ENCODE data around the gene GSX2. TPM values are rescaled to one million over a fixed set of nuclear protein-coding genes. Genes with fewer than 3 reads are reported as not detected.

The GSX2 gene
- total and polyA plus RNA-seq, 2 of the 13 experiments (the other 11 are each of a cell fraction or from before 2014, with no cell fraction given) = not detected

- no peak for DNase-seq (ENCODE audit: low spot score)
- H3K27ac ChIP-seq (ENCODE audit: extremely low read length, insufficient read depth, low read length) = no peak overlapping the region
- no peaks in the 10 kb centered on the region for H3K36me3 ChIP-seq (replicated peaks in 1 of 2; ENCODE audit: control insufficient read depth in 1 of 2, insufficient read depth in 2 of 2, low read length in 2 of 2)
- H3K4me2 ChIP-seq (ENCODE audit: low read depth, low read length) = no peak overlapping the region
- no peak overlapping the region for H3K4me3 ChIP-seq (replicated peaks in 1 of 3; ENCODE audit: insufficient read depth in 1 of 3, low read depth in 2 of 3, low read length in 3 of 3)
- in situ Hi-C loops (cut with HindIII; ENCODE audit: extremely low pct_ligation_motif_present, low pct_unique_long_range_greater_than_20kb) = no loop called here
- no peaks in the 10 kb centered on the region for H4K20me1 ChIP-seq (ENCODE audit: insufficient read depth, low read length)
- no peak for FAIRE-seq
- CTCF ChIA-PET (ENCODE audit: low intra/inter-chr PET ratio, low total read pairs) = no interaction called here
- H3K79me2 ChIP-seq (ENCODE audit: insufficient read depth, low read length) = no peaks in the 10 kb centered on the region
- no peak overlapping the region for H2AFZ ChIP-seq (ENCODE audit: low read length)
- no peak for TF ChIP-seq ATF7-NPFF (CRISPR knock-in tag; IDR thresholded peaks at IDR 0.05; ENCODE audit: low read depth)
- TF ChIP-seq CEBPB (IDR thresholded peaks at IDR 0.05; ENCODE audit: borderline replicate concordance, low read depth, low read length) = 0 out of 2 replicates have a peak, but pooled peaks have one; percentile 10
- no peak overlapping the region for H3K9ac ChIP-seq (ENCODE audit: insufficient read depth, low read depth, low read length)
- H3K27me3 ChIP-seq (ENCODE audit: control insufficient read depth in 1 of 2, insufficient read depth in 2 of 2, low read length in 2 of 2) = no peaks in the 10 kb centered on the region
- no peak for ATAC-seq
- POLR2A ChIA-PET = no interaction called here
- no peaks in the 10 kb centered on the region for H3K9me3 ChIP-seq (ENCODE audit: low read length)
- intact Hi-C loops (cut with micrococcal nuclease; ENCODE audit: unreplicated experiment) = no loop called here
- no peaks in the 10 kb centered on the region for H3K4me1 ChIP-seq (ENCODE audit: insufficient read depth, low read length)
- BruUV-seq (replicated peaks) = no TSS peak
These were observed 20.6 kb downstream of the GSX2 start for GRCh38 chr4:54120518-54120917.

- Histone ChIP-seq H3K27me3 (ENCODE audit: control insufficient read depth in 1 of 2, insufficient read depth in 2 of 2, low read length in 2 of 2) (no peaks in the 10 kb centered on the region), H3K4me2 (ENCODE audit: low read depth, low read length) (no peak overlapping the region), H3K9me3 (ENCODE audit: low read length) (peaks cover 5% of the 10 kb centered on the region; the same call in 1 of the 2 replicates), H3K4me3 (replicated peaks in 1 of 3; ENCODE audit: insufficient read depth in 1 of 3, low read depth in 2 of 3, low read length in 3 of 3) (no peak overlapping the region), H3K27ac (ENCODE audit: extremely low read length, insufficient read depth, low read length) (no peak overlapping the region), H3K79me2 (ENCODE audit: insufficient read depth, low read length) (no peaks in the 10 kb centered on the region), H3K9ac (ENCODE audit: insufficient read depth, low read depth, low read length) (no peak overlapping the region), H3K36me3 (replicated peaks in 1 of 2; ENCODE audit: control insufficient read depth in 1 of 2, insufficient read depth in 2 of 2, low read length in 2 of 2) (no peaks in the 10 kb centered on the region), H3K4me1 (ENCODE audit: insufficient read depth, low read length) (no peaks in the 10 kb centered on the region), H2AFZ (ENCODE audit: low read length) (no peak overlapping the region), H4K20me1 (ENCODE audit: insufficient read depth, low read length) (no peaks in the 10 kb centered on the region)
- in situ Hi-C loops (cut with HindIII; ENCODE audit: extremely low pct_ligation_motif_present, low pct_unique_long_range_greater_than_20kb) (no loop called here), intact Hi-C loops (cut with micrococcal nuclease; ENCODE audit: unreplicated experiment) (no loop called here)
- FAIRE-seq (no peak), DNase-seq (ENCODE audit: low spot score) (no peak), ATAC-seq (no peak)
- CTCF ChIA-PET (ENCODE audit: low intra/inter-chr PET ratio, low total read pairs) = no interaction called here
- no TSS peak for BruUV-seq (replicated peaks)
- POLR2A ChIA-PET = no interaction called here
- 96% methylated on average over 1 of the region's 1 CpG for WGBS (ENCODE audit: low lambda C conversion rate)
- TF ChIP-seq MIXL1 (CRISPR knock-in tag; IDR thresholded peaks at IDR 0.05) = no peak
- TF ChIP-seq CAMTA2 (CRISPR knock-in tag; IDR thresholded peaks at IDR 0.05; ENCODE audit: borderline replicate concordance) = no peak
- TF ChIP-seq ZNF512 (CRISPR knock-in tag; IDR thresholded peaks at IDR 0.05) = no peak
- no peak for TF ChIP-seq TFAP4 (IDR thresholded peaks at IDR 0.05; ENCODE audit: borderline replicate concordance, low read depth)
- TF ChIP-seq PBX2 (CRISPR knock-in tag; IDR thresholded peaks at IDR 0.05) = no peak
- TF ChIP-seq RXRA (CRISPR knock-in tag; IDR thresholded peaks at IDR 0.05) = no peak
- no peak for TF ChIP-seq GLMP (CRISPR knock-in tag; IDR thresholded peaks at IDR 0.05; ENCODE audit: borderline replicate concordance)
- TF ChIP-seq NFRKB (IDR thresholded peaks at IDR 0.05) = no peak
- TF ChIP-seq ZNF564 (CRISPR knock-in tag; IDR thresholded peaks at IDR 0.05) = no peak
- TF ChIP-seq ZSCAN31 (CRISPR knock-in tag; IDR thresholded peaks at IDR 0.05; ENCODE audit: low read depth) = no peak
- no peak for TF ChIP-seq ZMAT5 (CRISPR knock-in tag; IDR thresholded peaks at IDR 0.05; ENCODE audit: borderline replicate concordance, low read depth)
- no peak for TF ChIP-seq PHF8 (CRISPR knock-in tag; IDR thresholded peaks at IDR 0.05)
- TF ChIP-seq TCF7 (IDR thresholded peaks at IDR 0.05; ENCODE audit: low read depth) = no peak
- no peak for TF ChIP-seq ISL2 (CRISPR knock-in tag; IDR thresholded peaks at IDR 0.05)
These were observed 27.7 kb downstream of the GSX2 start for GRCh38 chr4:54127660-54128059.

Data from HepG2 (cell line).